ENCODE measurements around the gene RPRD1A. TPM values are rescaled to one million over a fixed set of nuclear protein-coding genes. Genes with fewer than 3 reads are reported as not detected.

RPRD1A gene
- total RNA-seq, 1 donor from 2014 or later = 62.6 TPM

GRCh38 chr18:36020174-36020711 is 47.1 kb downstream of the RPRD1A start:
- FAIRE-seq (no peak), DNase-seq (ENCODE audit: low read depth) (no peak)
- no peak overlapping the region for H3K4me3 Mint-ChIP-seq (ENCODE audit: unreplicated experiment)
- H3K79me2 ChIP-seq (ENCODE audit: insufficient read depth, low read length) = no peaks in the 10 kb centered on the region
- peaks cover 6% of the 10 kb centered on the region for H3K36me3 Mint-ChIP-seq (ENCODE audit: low read depth, unreplicated experiment)
- H4K20me1 ChIP-seq (ENCODE audit: insufficient read depth, low read length) = no peaks in the 10 kb centered on the region
- H3K27me3 Mint-ChIP-seq (ENCODE audit: low read depth, unreplicated experiment) = no peaks in the 10 kb centered on the region
- H2AFZ ChIP-seq (ENCODE audit: low read depth, low read length) = no peak overlapping the region
- no peaks in the 10 kb centered on the region for H3K9me3 ChIP-seq (ENCODE audit: insufficient read depth, low read depth, low read length)
- H3K36me3 ChIP-seq (ENCODE audit: insufficient read depth, low read length) = peaks cover 3% of the 10 kb centered on the region
- no peak overlapping the region for H3K27ac ChIP-seq (ENCODE audit: low read depth, low read length)
- H3K9me3 Mint-ChIP-seq (ENCODE audit: unreplicated experiment) = no peaks in the 10 kb centered on the region
- H3K4me1 ChIP-seq (ENCODE audit: insufficient read depth, low read length) = no peaks in the 10 kb centered on the region
- H3K27me3 ChIP-seq (ENCODE audit: insufficient read depth, low read length) = no peaks in the 10 kb centered on the region
- H3K9ac ChIP-seq (ENCODE audit: low read length) = no peak overlapping the region
- no peak overlapping the region for H3K4me2 ChIP-seq (ENCODE audit: low read length)
- H3K4me1 Mint-ChIP-seq (ENCODE audit: low read depth, unreplicated experiment) = no peaks in the 10 kb centered on the region
- H3K4me3 ChIP-seq (ENCODE audit: insufficient read depth, low read depth, low read length) = no peak overlapping the region
- TF ChIP-seq CTCF (IDR thresholded peaks at IDR 0.05; ENCODE audit: insufficient read depth, low read depth, low read length) (no peak), EZH2 (IDR thresholded peaks at IDR 0.05; ENCODE audit: insufficient read depth, low read length) (no peak)
- H3K27ac Mint-ChIP-seq (ENCODE audit: unreplicated experiment) = no peak overlapping the region

GRCh38 chr18:36017232-36017631 is 50.1 kb downstream of the RPRD1A start:
- no peak overlapping the region for H3K27ac Mint-ChIP-seq (ENCODE audit: unreplicated experiment)
- Histone ChIP-seq H3K9me3 (ENCODE audit: insufficient read depth, low read depth, low read length) (no peaks in the 10 kb centered on the region), H3K4me3 (ENCODE audit: insufficient read depth, low read depth, low read length) (no peak overlapping the region), H3K4me2 (ENCODE audit: low read length) (no peak overlapping the region), H4K20me1 (ENCODE audit: insufficient read depth, low read length) (no peaks in the 10 kb centered on the region), H3K4me1 (ENCODE audit: insufficient read depth, low read length) (no peaks in the 10 kb centered on the region), H3K36me3 (ENCODE audit: insufficient read depth, low read length) (no peaks in the 10 kb centered on the region), H3K9ac (ENCODE audit: low read length) (no peak overlapping the region), H3K27ac (ENCODE audit: low read depth, low read length) (no peak overlapping the region), H2AFZ (ENCODE audit: low read depth, low read length) (no peak overlapping the region), H3K27me3 (ENCODE audit: insufficient read depth, low read length) (no peaks in the 10 kb centered on the region), H3K79me2 (ENCODE audit: insufficient read depth, low read length) (no peaks in the 10 kb centered on the region)
- DNase-seq (ENCODE audit: low read depth) (no peak), FAIRE-seq (no peak)
- H3K9me3 Mint-ChIP-seq (ENCODE audit: unreplicated experiment) = no peaks in the 10 kb centered on the region
- no peaks in the 10 kb centered on the region for H3K36me3 Mint-ChIP-seq (ENCODE audit: low read depth, unreplicated experiment)
- H3K4me3 Mint-ChIP-seq (ENCODE audit: unreplicated experiment) = no peak overlapping the region
- peaks cover 7% of the 10 kb centered on the region for H3K4me1 Mint-ChIP-seq (ENCODE audit: low read depth, unreplicated experiment)
- no peak for TF ChIP-seq EZH2 (IDR thresholded peaks at IDR 0.05; ENCODE audit: insufficient read depth, low read length)
- no peak for TF ChIP-seq CTCF (IDR thresholded peaks at IDR 0.05; ENCODE audit: insufficient read depth, low read depth, low read length)
- no peaks in the 10 kb centered on the region for H3K27me3 Mint-ChIP-seq (ENCODE audit: low read depth, unreplicated experiment)

GRCh38 chr18:36015629-36016028 is 51.7 kb downstream of the RPRD1A start:
- Mint-ChIP-seq H3K9me3 (ENCODE audit: unreplicated experiment) (no peaks in the 10 kb centered on the region), H3K27ac (ENCODE audit: unreplicated experiment) (no peak overlapping the region), H3K4me3 (ENCODE audit: unreplicated experiment) (no peak overlapping the region), H3K27me3 (ENCODE audit: low read depth, unreplicated experiment) (no peaks in the 10 kb centered on the region), H3K4me1 (ENCODE audit: low read depth, unreplicated experiment) (peaks cover 7% of the 10 kb centered on the region), H3K36me3 (ENCODE audit: low read depth, unreplicated experiment) (no peaks in the 10 kb centered on the region)
- H4K20me1 ChIP-seq (ENCODE audit: insufficient read depth, low read length) = no peaks in the 10 kb centered on the region
- no peaks in the 10 kb centered on the region for H3K27me3 ChIP-seq (ENCODE audit: insufficient read depth, low read length)
- H3K27ac ChIP-seq (ENCODE audit: low read depth, low read length) = no peak overlapping the region
- H3K9me3 ChIP-seq (ENCODE audit: insufficient read depth, low read depth, low read length) = no peaks in the 10 kb centered on the region
- no peak for TF ChIP-seq EZH2 (IDR thresholded peaks at IDR 0.05; ENCODE audit: insufficient read depth, low read length)
- TF ChIP-seq CTCF (IDR thresholded peaks at IDR 0.05; ENCODE audit: insufficient read depth, low read depth, low read length) = no peak
- H3K36me3 ChIP-seq (ENCODE audit: insufficient read depth, low read length) = no peaks in the 10 kb centered on the region
- no peak for DNase-seq (ENCODE audit: low read depth)
- H3K4me3 ChIP-seq (ENCODE audit: insufficient read depth, low read depth, low read length) = no peak overlapping the region
- H3K79me2 ChIP-seq (ENCODE audit: insufficient read depth, low read length) = no peaks in the 10 kb centered on the region
- no peak overlapping the region for H2AFZ ChIP-seq (ENCODE audit: low read depth, low read length)
- no peak overlapping the region for H3K4me2 ChIP-seq (ENCODE audit: low read length)
- H3K4me1 ChIP-seq (ENCODE audit: insufficient read depth, low read length) = no peaks in the 10 kb centered on the region
- H3K9ac ChIP-seq (ENCODE audit: low read length) = no peak overlapping the region
- no peak for FAIRE-seq

Data from astrocyte (in vitro differentiated cells and primary cell).